Endothelial cell of umbilical vein (primary cell): ENCODE results near the gene HIP1R.

Experiments used
- EZH2 ChIP-seq: IDR thresholded peaks from 2 replicates; pipeline ENCODE4 v1.6.1; 2012; ENCODE audit warnings: borderline replicate concordance, low read depth, mild to moderate bottlenecking, moderate library complexity, low read length, inconsistent platforms; ENCODE audit not compliant: severe bottlenecking
- FOS ChIP-seq: IDR thresholded peaks from 2 replicates; pipeline ENCODE4 v1.6.1; 2011; ENCODE audit warnings: mild to moderate bottlenecking, low read length, moderate library complexity, borderline replicate concordance; ENCODE audit not compliant: insufficient read depth
- MYC ChIP-seq: IDR thresholded peaks from one replicate; pipeline ENCODE4 v1.6.1; 2011; ENCODE audit warnings: mild to moderate bottlenecking, low read depth, low read length
- POLR2A ChIP-seq: IDR thresholded peaks from 2 replicates; pipeline ENCODE4 v1.6.1; 2012; ENCODE audit warnings: low read depth, mild to moderate bottlenecking, control low read depth, low read length
- TF ChIP-seq, protein P1 (sequence below), 2 donors: IDR thresholded peaks; 1 replicate in 1 of 2; 2 replicates in 1 of 2; pipeline ENCODE4 v1.5.1; 2011; ENCODE audit warnings: low read length in 2 of 2, mild to moderate bottlenecking in 2 of 2, moderate library complexity in 2 of 2, control low read depth in 1 of 2, inconsistent platforms in 1 of 2, low read depth in 1 of 2; ENCODE audit not compliant: insufficient read depth in 1 of 2; ENCODE audit errors: extremely low read depth in 1 of 2
- TF ChIP-seq, protein P2 (sequence below): IDR thresholded peaks from 2 replicates; pipeline ENCODE4 v1.6.1; 2011; ENCODE audit not compliant: insufficient read depth, insufficient read length

DNA sequence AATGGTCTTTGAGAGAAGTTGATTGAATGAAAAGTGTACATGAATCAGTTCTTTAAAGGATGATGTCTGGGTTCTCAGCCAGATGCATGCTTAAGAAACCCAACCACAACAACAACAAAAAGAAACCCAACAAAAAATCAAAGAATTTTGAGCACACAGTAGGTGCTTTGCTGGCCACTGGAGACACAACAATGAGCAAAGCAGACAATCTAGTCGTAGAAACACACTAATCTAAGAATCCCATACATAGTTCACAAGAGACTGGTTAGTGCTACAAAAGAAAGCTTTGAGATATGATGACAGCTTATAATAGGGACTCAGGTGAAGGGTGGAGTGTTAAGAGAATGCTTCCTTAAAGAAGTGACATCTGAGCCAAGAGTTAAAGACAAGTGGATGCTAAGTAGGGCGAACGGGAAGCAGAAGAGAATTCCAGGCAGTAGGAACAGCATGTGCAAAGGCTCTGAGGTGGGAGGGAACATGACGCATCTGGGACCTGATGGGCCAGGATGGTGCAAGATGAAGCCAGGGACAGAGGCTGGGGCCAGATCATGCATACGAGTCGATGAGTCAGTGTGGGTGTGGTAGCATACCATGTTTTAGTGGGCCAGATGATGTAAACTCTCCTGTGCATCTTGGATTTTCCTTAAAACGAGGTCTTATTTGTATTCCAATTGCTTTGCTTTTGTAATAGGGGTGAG, 4.6 kb upstream of the HIP1R start:
- TF ChIP-seq, protein P1, sequence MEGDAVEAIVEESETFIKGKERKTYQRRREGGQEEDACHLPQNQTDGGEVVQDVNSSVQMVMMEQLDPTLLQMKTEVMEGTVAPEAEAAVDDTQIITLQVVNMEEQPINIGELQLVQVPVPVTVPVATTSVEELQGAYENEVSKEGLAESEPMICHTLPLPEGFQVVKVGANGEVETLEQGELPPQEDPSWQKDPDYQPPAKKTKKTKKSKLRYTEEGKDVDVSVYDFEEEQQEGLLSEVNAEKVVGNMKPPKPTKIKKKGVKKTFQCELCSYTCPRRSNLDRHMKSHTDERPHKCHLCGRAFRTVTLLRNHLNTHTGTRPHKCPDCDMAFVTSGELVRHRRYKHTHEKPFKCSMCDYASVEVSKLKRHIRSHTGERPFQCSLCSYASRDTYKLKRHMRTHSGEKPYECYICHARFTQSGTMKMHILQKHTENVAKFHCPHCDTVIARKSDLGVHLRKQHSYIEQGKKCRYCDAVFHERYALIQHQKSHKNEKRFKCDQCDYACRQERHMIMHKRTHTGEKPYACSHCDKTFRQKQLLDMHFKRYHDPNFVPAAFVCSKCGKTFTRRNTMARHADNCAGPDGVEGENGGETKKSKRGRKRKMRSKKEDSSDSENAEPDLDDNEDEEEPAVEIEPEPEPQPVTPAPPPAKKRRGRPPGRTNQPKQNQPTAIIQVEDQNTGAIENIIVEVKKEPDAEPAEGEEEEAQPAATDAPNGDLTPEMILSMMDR (IDR thresholded peaks at IDR 0.05; ENCODE audit: extremely low read depth in 1 of 2, insufficient read depth in 1 of 2, low read depth in 1 of 2, low read length in 2 of 2), result no peak
- no peak for TF ChIP-seq MYC
- no peak for TF ChIP-seq FOS
- TF ChIP-seq EZH2, result no peak
- TF ChIP-seq POLR2A, result no peak
- TF ChIP-seq, protein P2, sequence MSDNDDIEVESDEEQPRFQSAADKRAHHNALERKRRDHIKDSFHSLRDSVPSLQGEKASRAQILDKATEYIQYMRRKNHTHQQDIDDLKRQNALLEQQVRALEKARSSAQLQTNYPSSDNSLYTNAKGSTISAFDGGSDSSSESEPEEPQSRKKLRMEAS, result no peak
